ENCODE measurements around the gene IVNS1ABP. TPM values are rescaled to one million over a fixed set of nuclear protein-coding genes. Genes with fewer than 3 reads are reported as not detected.

Gene IVNS1ABP
- total and polyA plus RNA-seq, 10 of the 15 experiments (the other 5 are each of a cell fraction or from before 2014, with no cell fraction given) = 19.2 to 154 (median 43.9) TPM

- Histone ChIP-seq H2AFZ (ENCODE audit: control insufficient read depth, low read depth, low read length) (no peak overlapping the region), H3K4me3 (no peak overlapping the region), H3K9me3 (replicated peaks; ENCODE audit: control insufficient read depth, insufficient read depth, low read length) (no peaks in the 10 kb centered on the region), H4K20me1 (ENCODE audit: control insufficient read depth, insufficient read depth) (no peaks in the 10 kb centered on the region), H3K9ac (ENCODE audit: control insufficient read depth, insufficient read depth, low read length) (no peak overlapping the region), H3K4me1 (ENCODE audit: control insufficient read depth, insufficient read depth, low read length) (no peaks in the 10 kb centered on the region), H3K4me2 (ENCODE audit: control insufficient read depth, insufficient read depth) (no peak overlapping the region), H3K27me3 (replicated peaks in 1 of 2; ENCODE audit: control insufficient read depth in 2 of 2, insufficient read depth in 2 of 2, low read length in 1 of 2) (no peaks in the 10 kb centered on the region), H3K79me2 (ENCODE audit: control insufficient read depth, insufficient read depth, low read length) (no peaks in the 10 kb centered on the region), H3K36me3 (ENCODE audit: control insufficient read depth in 2 of 2, insufficient read depth in 2 of 2, low read length in 1 of 2) (no peaks in the 10 kb centered on the region), H3K27ac (ENCODE audit: control insufficient read depth, insufficient read depth) (no peak overlapping the region)
- no peak for ATAC-seq
- ChIA-PET SMC1A (ENCODE audit: uncharacterized antibody, unreplicated experiment) (interaction anchor here (0.7 kb wide), 1 partner anchor 183 kb away, joined by 3 read pairs; no protein-coding TSS in a partner anchor), CTCF (interaction anchor here (0.7 to 0.9 kb wide), 2 partner anchors 9 to 15 kb away, joined by 3 to 4 read pairs; no protein-coding TSS in a partner anchor), RAD21 (ENCODE audit: unreplicated experiment) (interaction anchor here (0.9 kb wide), 1 partner anchor 18 kb away, joined by 3 read pairs; no protein-coding TSS in a partner anchor), POLR2A (no interaction called here)
- FAIRE-seq = no peak
- TF ChIP-seq ATF3 (IDR thresholded peaks at IDR 0.05; ENCODE audit: borderline replicate concordance, extremely low read depth, low read depth, low read length) = no peak
- TF ChIP-seq SRF (IDR thresholded peaks at IDR 0.05; ENCODE audit: low read depth in 2 of 2, low read length in 2 of 2) = no peak
- no peak for TF ChIP-seq ESRRA (IDR thresholded peaks at IDR 0.05; ENCODE audit: low read length)
- no peak for TF ChIP-seq YY1 (IDR thresholded peaks at IDR 0.05; ENCODE audit: low read depth, low read length)
- no peak for TF ChIP-seq PKNOX1 (IDR thresholded peaks at IDR 0.05)
- TF ChIP-seq NRF1 (conservative IDR thresholded peaks at IDR 0.05; ENCODE audit: low read depth, low read length) = no peak
- TF ChIP-seq NBN (IDR thresholded peaks at IDR 0.05) = no peak
- no peak for TF ChIP-seq RB1 (IDR thresholded peaks at IDR 0.05; ENCODE audit: borderline replicate concordance)
- no peak for TF ChIP-seq ATF7 (IDR thresholded peaks at IDR 0.05; ENCODE audit: low read depth)
- no peak for TF ChIP-seq SIX5 (IDR thresholded peaks at IDR 0.05; ENCODE audit: low read depth, low read length, severe bottlenecking)
- intact Hi-C loops (cut with micrococcal nuclease; ENCODE audit: unreplicated experiment) (no loop called here), in situ Hi-C loops (cut with MboI) (no loop called here)
- BruUV-seq (replicated peaks) = no TSS peak
- 82% methylated on average over 1 of the region's 1 CpG for WGBS (ENCODE audit: insufficient coverage, insufficient replicate concordance, low lambda C conversion rate, missing lambda C conversion rate)
- no peak for DNase-seq (ENCODE audit: low read depth, low spot score)
These were observed 58.4 kb downstream of the IVNS1ABP start for GRCh38 chr1:185258676-185259075.

Data from GM12878 (cell line).